Activated T-cell treated with anti-CD3 and anti-CD28 coated beads, Interleukin-2, amount 50 U/mL, for 4 hours (primary cell): ENCODE data around the gene CREB3L2. TPM values are rescaled to one million over a fixed set of nuclear protein-coding genes. Genes with fewer than 3 reads are reported as not detected.
"Not testable (repeated sequence)": the region's sequence is repeated elsewhere in the genome, so short reads cannot be mapped to it uniquely, and the experiment has no call there.

Experiments
- ATAC-seq, 2 donors: fragments of 200-7000 bp; cut with Tn5 transposase; one replicate each; pipeline ENCODE4 v1.10.0; 2021
- DNase-seq: peaks from one replicate; pipeline ENCODE4 v3.0.0-alpha.2; 2020
- H3K27me3 Mint-ChIP-seq: one replicate; pipeline ENCODE4 v1.8.0; 2021; ENCODE audit warnings: low read depth, mixed read lengths
- H3K36me3 Mint-ChIP-seq: one replicate; pipeline ENCODE4 v1.8.0; 2022; ENCODE audit warnings: mixed read lengths; ENCODE audit not compliant: insufficient read depth
- H3K4me1 Mint-ChIP-seq: one replicate; pipeline ENCODE4 v1.8.0; 2021; ENCODE audit warnings: low read depth, mixed read lengths
- H3K4me3 Mint-ChIP-seq: one replicate; pipeline ENCODE4 v1.8.0; 2021; ENCODE audit warnings: mild to moderate bottlenecking, moderate library complexity, mixed read lengths
- H3K9me3 Mint-ChIP-seq: one replicate; pipeline ENCODE4 v1.8.0; 2021; ENCODE audit warnings: mixed read lengths
- total RNA-seq, 3 donors: library from RNA; stranded (reverse); gene quantifications; one replicate each; pipeline ENCODE4 v1.2.1, GENCODE V29; 2021

Gene CREB3L2
- total RNA-seq, 3 donors from 2014 or later: 28.1 to 34.6 (median 29.8) TPM

DNA sequence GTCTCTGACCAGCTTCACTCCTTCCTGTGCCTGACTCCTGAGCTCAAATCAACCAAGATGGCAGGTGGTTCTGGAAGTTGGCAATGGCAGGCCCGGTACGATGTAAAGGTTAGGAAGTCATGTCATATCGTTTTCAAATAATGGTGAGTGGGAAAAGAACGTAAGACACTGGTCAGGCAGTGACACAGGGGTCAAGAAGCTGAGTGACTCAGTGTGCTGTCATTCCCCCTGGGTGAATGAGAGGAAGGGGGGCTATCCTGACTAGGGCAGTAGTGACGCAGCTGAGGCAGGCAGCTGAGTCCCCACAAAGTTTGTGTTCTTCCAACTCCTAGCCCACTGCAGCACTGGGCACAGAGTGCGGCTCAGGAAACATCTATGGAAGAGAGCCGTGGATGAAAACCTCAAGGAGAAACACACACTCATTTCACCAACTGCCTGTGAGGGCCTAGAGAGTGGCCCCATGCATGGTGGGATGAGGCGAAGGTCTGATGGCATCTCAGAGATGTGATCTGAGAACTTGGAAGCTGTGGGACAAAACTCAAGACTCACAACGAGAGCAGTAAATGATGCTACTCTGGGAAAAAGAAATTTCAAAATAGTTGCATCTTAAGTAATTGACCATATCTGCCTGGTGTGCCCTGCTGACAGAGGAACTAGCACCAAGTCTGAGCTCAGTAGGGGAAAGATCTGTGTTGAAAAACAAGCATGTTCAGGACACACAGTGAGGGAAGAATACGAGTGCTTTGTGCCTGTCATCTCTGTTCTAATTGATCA, 23.2 kb downstream of the CREB3L2 start:
- Mint-ChIP-seq H3K4me3 (no peak overlapping the region), H3K4me1 (peaks cover 10% of the 10 kb centered on the region), H3K9me3 (peaks cover 6% of the 10 kb centered on the region), H3K36me3 (peaks cover 21% of the 10 kb centered on the region), H3K27me3 (no peaks in the 10 kb centered on the region)
- ATAC-seq (no peak), DNase-seq (no peak)

DNA sequence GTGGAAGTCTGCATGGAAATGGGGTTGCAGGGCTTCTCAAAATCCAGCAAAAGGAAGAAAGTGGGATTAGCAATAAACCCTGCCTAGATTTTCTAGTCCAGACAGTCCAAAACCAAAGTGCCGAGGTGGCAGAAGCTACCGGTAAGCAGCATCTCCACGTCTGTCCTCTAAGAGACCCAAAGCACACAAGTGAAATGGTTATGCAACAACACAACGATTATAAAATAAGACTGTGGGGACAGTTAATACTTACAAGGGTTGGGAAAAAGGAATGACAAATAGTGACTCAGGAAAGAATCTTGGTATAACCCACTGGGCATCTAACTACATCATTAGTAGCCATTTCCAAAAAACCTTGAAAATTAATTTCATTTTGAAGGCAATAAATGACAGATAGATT, 24.7 kb downstream of the CREB3L2 start:
- H3K9me3 Mint-ChIP-seq: no peaks in the 10 kb centered on the region
- no peaks in the 10 kb centered on the region for H3K27me3 Mint-ChIP-seq
- H3K4me1 Mint-ChIP-seq: peaks cover 9% of the 10 kb centered on the region
- DNase-seq (no peak), ATAC-seq (no peak)
- H3K36me3 Mint-ChIP-seq: peaks cover 15% of the 10 kb centered on the region
- no peak overlapping the region for H3K4me3 Mint-ChIP-seq

GRCh38 chr7:137976696-137977095, 25.2 kb downstream of the CREB3L2 start:
- Mint-ChIP-seq H3K4me3 (no peak overlapping the region), H3K27me3 (no peaks in the 10 kb centered on the region), H3K9me3 (no peaks in the 10 kb centered on the region), H3K36me3 (peaks cover 15% of the 10 kb centered on the region), H3K4me1 (peaks cover 9% of the 10 kb centered on the region)
- DNase-seq (no peak), ATAC-seq (no peak)

DNA sequence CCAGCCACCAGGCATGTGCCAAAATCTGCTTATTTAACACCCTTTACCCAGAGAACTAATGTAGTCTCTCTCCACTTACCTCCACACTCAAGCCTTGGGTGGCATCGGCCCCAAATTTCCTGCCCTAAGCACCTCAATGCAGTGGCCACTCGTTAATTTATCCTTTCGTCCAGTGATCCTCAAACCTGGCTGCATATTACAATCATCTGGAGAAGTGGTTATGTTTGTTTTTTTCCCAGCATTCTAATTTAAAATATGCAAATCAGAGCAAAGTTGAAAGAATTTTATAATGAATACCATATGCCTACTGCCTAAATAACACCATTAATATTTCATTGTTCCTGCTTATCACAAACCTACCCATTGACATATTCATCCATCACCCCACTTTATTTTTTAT, 25.7 kb downstream of the CREB3L2 start:
- Mint-ChIP-seq H3K4me3 (no peak overlapping the region), H3K4me1 (peaks cover 7% of the 10 kb centered on the region), H3K9me3 (no peaks in the 10 kb centered on the region), H3K36me3 (peaks cover 14% of the 10 kb centered on the region), H3K27me3 (no peaks in the 10 kb centered on the region)
- DNase-seq (no peak), ATAC-seq (no peak)

GRCh38 chr7:137975768-137976167, 26.1 kb downstream of the CREB3L2 start:
- no peaks in the 10 kb centered on the region for H3K9me3 Mint-ChIP-seq

DNA sequence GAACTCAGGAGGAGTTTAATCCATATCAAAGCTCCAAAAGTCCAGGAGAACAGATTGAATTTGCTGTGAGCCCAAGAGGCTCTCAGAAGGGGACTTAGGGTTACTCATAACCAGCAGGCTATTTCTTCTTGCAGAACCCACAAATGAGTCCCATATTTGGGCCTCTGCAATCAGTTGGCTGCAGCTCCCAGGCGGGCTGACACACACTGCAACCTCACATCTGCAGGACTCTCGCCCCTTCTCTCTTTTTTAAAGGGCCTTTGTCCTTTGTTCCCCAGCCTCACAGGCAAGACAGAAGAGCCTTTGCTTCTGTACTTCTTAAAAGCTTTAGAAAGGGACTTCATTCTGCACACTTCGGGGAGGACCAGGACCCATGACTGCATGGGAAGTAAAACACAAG, 26.7 kb downstream of the CREB3L2 start:
- ATAC-seq (no peak), DNase-seq (no peak)
- no peaks in the 10 kb centered on the region for H3K27me3 Mint-ChIP-seq
- no peaks in the 10 kb centered on the region for H3K9me3 Mint-ChIP-seq
- H3K4me3 Mint-ChIP-seq: no peak overlapping the region
- H3K4me1 Mint-ChIP-seq: peaks cover 2% of the 10 kb centered on the region
- H3K36me3 Mint-ChIP-seq: peaks cover 9% of the 10 kb centered on the region

More at GRCh38 chr7:137975768-137976167, 26.1 kb downstream of the CREB3L2 start:
- no peak for ATAC-seq
- DNase-seq: no peak
- Mint-ChIP-seq H3K4me1 (peaks cover 3% of the 10 kb centered on the region), H3K27me3 (no peaks in the 10 kb centered on the region), H3K36me3 (peaks cover 10% of the 10 kb centered on the region), H3K4me3 (no peak overlapping the region)

GRCh38 chr7:137974766-137975165, 27.1 kb downstream of the CREB3L2 start:
- peaks cover 8% of the 10 kb centered on the region for H3K36me3 Mint-ChIP-seq
- ATAC-seq (no peak), DNase-seq (no peak)
- H3K27me3 Mint-ChIP-seq: no peaks in the 10 kb centered on the region
- H3K4me1 Mint-ChIP-seq: peaks cover 2% of the 10 kb centered on the region
- H3K9me3 Mint-ChIP-seq: no peaks in the 10 kb centered on the region
- H3K4me3 Mint-ChIP-seq: no peak overlapping the region

DNA sequence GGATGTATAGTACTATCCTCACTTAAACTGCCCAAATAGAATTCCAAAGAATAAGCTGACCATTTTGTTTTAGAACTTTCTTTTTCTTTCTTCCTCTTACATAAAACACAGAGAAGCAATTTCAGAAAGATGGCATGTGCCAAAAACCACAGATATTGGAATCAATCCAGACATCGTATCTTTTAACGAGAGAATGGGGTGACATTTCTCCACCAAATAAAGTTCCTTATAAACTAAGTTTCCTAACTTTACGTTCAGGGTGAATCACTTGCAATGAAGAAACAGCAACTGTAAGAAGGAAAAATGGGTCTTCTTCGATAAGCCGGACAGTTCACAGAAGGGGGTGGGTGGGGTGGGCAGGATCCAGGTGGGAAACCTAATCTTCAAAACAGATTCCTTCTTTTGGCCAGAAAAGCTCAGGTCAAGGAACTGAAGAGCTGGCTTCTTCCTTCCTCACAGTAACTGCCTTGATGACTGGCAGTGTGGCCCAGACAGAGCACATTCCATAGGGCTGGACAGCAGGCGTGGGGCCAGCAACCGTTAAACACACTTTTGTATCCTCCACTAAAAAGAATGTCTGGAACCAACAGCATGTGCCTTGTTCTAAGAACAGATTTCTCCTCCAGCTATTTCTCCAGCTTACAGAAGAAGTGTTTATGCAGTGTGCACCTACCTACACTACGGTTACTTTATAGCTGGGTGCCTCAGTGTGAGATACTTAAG, 31.5 kb downstream of the CREB3L2 start:
- H3K27me3 Mint-ChIP-seq: no peaks in the 10 kb centered on the region
- H3K4me3 Mint-ChIP-seq: no peak overlapping the region
- H3K36me3 Mint-ChIP-seq: peaks cover 13% of the 10 kb centered on the region
- H3K9me3 Mint-ChIP-seq: no peaks in the 10 kb centered on the region
- ATAC-seq: no peak
- peaks cover 23% of the 10 kb centered on the region for H3K4me1 Mint-ChIP-seq
- no peak for DNase-seq

GRCh38 chr7:137969828-137970227, 32.1 kb downstream of the CREB3L2 start:
- peaks cover 13% of the 10 kb centered on the region for H3K36me3 Mint-ChIP-seq
- peaks cover 23% of the 10 kb centered on the region for H3K4me1 Mint-ChIP-seq
- H3K9me3 Mint-ChIP-seq: no peaks in the 10 kb centered on the region
- DNase-seq (no peak), ATAC-seq (no peak)
- no peak overlapping the region for H3K4me3 Mint-ChIP-seq
- no peaks in the 10 kb centered on the region for H3K27me3 Mint-ChIP-seq

DNA sequence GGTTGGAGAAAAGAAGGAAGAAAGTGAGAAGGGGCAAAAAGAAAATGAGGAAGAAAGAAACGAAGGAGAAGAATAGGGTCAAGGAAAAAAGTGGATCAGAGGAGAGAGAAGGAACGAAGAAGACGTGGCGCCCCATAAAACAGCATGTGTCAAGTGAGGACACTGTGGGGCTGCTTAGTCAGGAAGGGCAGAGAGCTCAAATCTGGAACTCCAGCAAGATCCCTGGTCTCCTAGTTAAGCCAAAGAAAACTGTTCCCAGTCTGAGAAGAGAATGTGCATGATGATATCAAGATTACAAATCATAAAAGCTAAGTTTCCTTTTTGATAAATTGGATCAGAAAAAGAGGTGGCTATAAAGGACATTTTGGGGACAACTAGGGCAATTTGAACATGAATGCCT, 33.0 kb downstream of the CREB3L2 start:
- no peak overlapping the region for H3K4me3 Mint-ChIP-seq
- DNase-seq: no peak
- H3K4me1 Mint-ChIP-seq: peaks cover 21% of the 10 kb centered on the region
- H3K9me3 Mint-ChIP-seq: no peaks in the 10 kb centered on the region
- ATAC-seq: no peak
- no peaks in the 10 kb centered on the region for H3K27me3 Mint-ChIP-seq
- H3K36me3 Mint-ChIP-seq: peaks cover 10% of the 10 kb centered on the region

DNA sequence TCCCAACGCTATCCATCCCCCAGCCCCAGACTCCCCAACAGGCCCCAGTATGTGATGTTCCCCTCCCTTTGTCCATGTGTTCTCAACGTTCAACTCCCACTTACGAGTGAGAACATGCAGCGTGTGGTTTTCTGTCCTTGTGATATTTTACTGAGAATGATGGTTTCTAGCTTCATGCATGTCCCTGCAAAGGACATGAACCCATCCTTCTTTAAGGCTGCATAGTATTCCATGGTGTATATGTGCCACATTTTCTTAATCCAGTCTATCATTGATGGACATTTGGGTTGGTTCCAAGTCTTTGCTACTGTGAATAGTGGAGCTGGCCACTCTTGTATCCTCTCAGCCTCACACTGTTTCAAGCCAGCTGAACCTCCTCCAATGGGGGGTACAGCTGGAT, 33.5 kb downstream of the CREB3L2 start:
- not testable (repeated sequence) for H3K4me3 Mint-ChIP-seq, ATAC-seq, H3K27me3 Mint-ChIP-seq, H3K9me3 Mint-ChIP-seq, DNase-seq
- peaks cover 10% of the 10 kb centered on the region for H3K36me3 Mint-ChIP-seq
- peaks cover 21% of the 10 kb centered on the region for H3K4me1 Mint-ChIP-seq

DNA sequence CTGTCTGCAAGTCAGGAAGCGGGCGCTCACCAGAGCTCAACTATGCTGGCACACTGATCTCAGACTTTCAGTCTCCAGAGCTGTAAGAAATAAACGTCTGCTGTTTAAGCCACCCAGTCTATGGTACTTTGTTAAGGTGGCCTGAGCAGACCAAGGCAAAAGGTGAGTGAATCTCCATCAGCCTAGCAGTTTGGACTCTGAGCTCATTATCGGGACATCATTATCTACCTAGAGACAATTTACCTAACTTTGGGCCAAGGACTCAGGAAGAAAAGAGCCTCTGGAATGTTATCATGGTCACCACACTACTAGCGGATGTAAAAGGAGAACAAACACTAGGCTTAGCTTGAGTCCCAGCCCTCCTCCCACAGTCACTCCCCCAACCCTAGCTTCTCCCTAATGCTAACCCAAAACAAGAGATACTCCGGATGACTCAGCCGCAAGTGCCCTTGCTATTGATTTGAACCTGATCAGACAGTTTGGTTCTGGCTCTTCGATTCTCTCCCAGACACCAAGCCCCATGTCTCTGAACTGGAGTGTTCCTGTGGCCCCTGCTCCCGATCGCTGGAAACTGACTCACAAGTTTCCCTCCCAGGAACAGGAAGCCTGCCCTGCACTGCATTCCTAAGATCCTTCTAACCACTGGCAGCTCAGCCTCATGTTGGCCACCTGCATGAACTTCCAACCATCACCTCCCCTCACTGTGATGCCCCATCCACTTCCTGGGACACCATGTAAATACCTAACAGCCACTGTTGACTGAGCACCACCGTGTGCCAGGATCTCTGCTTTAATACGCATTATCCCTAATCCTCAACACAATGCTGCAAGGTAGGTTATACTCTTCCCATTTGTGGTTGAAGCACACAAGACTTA, 34.5 kb downstream of the CREB3L2 start:
- no peak for ATAC-seq
- H3K4me3 Mint-ChIP-seq: no peak overlapping the region

DNA sequence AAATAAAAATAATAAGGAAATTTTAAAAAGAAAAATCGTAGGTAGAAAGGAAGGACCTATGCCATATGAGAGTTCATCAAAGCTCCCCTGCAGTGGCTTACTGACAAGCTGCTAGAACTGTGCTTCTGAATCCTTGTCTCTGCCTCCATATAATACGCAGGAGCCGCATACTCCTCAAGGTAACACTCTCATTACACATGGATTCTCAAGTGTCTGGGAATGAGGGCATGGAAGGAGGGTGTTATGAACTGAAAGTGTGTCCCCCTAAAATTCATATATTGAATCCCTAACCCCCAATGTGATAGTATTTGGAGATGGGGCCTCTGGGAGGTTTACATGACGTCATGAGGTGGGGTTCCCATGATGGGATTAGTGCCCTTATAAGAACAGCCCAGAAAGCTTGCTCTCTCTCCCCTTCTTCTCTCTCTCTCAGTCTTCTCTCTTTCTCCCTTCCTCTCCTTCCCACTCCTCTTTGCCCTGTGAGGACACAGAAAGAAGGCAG, 35.2 kb downstream of the CREB3L2 start:
- ATAC-seq: no peak
- Mint-ChIP-seq H3K4me1 (peaks cover 24% of the 10 kb centered on the region), H3K27me3 (no peaks in the 10 kb centered on the region), H3K36me3 (peaks cover 10% of the 10 kb centered on the region), H3K9me3 (no peaks in the 10 kb centered on the region), H3K4me3 (no peak overlapping the region)
- no peak for DNase-seq

More for the DNA sequence above, 34.5 kb downstream of the CREB3L2 start:
- H3K36me3 Mint-ChIP-seq: peaks cover 10% of the 10 kb centered on the region
- no peaks in the 10 kb centered on the region for H3K27me3 Mint-ChIP-seq
- DNase-seq: no peak
- H3K9me3 Mint-ChIP-seq: no peaks in the 10 kb centered on the region
- peaks cover 21% of the 10 kb centered on the region for H3K4me1 Mint-ChIP-seq

DNA sequence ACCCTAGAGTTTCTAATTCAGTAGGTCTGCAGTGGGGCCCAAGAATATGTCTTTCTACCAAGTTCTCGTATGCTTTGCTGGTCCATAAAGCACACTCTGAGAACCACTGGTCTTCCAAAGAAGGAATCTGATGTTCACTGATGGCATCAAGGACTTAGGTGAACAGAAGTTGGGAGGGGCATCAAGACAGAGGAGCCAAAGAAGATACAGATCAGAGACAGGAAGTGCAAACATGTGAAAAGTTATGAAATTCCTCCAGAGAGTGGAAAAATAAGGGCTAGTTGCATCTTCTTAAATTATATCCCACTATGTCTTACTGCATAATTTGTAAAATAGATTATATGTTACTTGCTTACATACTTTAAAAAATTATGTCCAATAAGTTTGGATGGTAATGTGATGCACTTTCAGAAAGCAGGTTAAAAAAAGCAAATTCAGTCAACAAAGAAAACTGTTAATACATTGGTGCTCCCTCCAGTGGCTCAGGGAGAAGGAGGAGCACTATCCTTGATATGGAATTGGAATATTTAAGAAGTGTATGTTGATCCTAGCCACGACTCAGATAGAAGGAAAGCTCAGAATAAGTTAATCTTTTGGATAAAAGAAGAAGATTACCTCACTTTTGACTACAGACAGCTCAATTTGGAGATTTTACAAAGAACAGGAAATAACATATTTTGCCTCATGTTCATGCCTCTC, 35.8 kb downstream of the CREB3L2 start:
- no peak for DNase-seq
- peaks cover 30% of the 10 kb centered on the region for H3K4me1 Mint-ChIP-seq
- H3K36me3 Mint-ChIP-seq: peaks cover 10% of the 10 kb centered on the region
- no peaks in the 10 kb centered on the region for H3K9me3 Mint-ChIP-seq
- no peak overlapping the region for H3K4me3 Mint-ChIP-seq
- H3K27me3 Mint-ChIP-seq: no peaks in the 10 kb centered on the region
- no peak for ATAC-seq
